ENCODE measurements around the gene NADK.

The NADK gene

GRCh38 chr1:1783320-1783719 lies 5.0 kb upstream of the NADK start:
- Histone ChIP-seq H3K36me3 (ENCODE audit: insufficient read depth, low read length) (peaks cover 39% of the 10 kb centered on the region), H3K27ac (ENCODE audit: low read depth, low read length) (no peak overlapping the region), H3K4me3 (ENCODE audit: low read depth in 1 of 2, low read length in 2 of 2) (no peak overlapping the region), H3K9ac (ENCODE audit: low read length) (no peak overlapping the region), H3K27me3 (ENCODE audit: control insufficient read depth in 1 of 2, insufficient read depth in 2 of 2, low read length in 2 of 2) (no peaks in the 10 kb centered on the region), H3K4me1 (ENCODE audit: insufficient read depth, low read length) (peaks cover 23% of the 10 kb centered on the region), H3K9me3 (ENCODE audit: low read length) (no peaks in the 10 kb centered on the region)

- Histone ChIP-seq H3K36me3 (ENCODE audit: insufficient read depth, low read length) (peaks cover 32% of the 10 kb centered on the region), H3K4me3 (ENCODE audit: low read depth in 1 of 2, low read length in 2 of 2) (peak overlapping the region in 1 of 2 donors; percentile 4), H3K9me3 (ENCODE audit: low read length) (no peaks in the 10 kb centered on the region), H3K27ac (ENCODE audit: low read depth, low read length) (no peak overlapping the region), H3K4me1 (ENCODE audit: insufficient read depth, low read length) (peaks cover 23% of the 10 kb centered on the region), H3K27me3 (ENCODE audit: control insufficient read depth in 1 of 2, insufficient read depth in 2 of 2, low read length in 2 of 2) (no peaks in the 10 kb centered on the region), H3K9ac (ENCODE audit: low read length) (no peak overlapping the region)
These were observed 4.3 kb upstream of the NADK start for GRCh38 chr1:1782399-1783221.

- H3K9ac ChIP-seq (ENCODE audit: low read length), result no peak overlapping the region
- H3K36me3 ChIP-seq (ENCODE audit: insufficient read depth, low read length), result peaks cover 21% of the 10 kb centered on the region
- no peak overlapping the region for H3K4me3 ChIP-seq (ENCODE audit: low read depth in 1 of 2, low read length in 2 of 2)
- peaks cover 31% of the 10 kb centered on the region for H3K4me1 ChIP-seq (ENCODE audit: insufficient read depth, low read length)
- H3K27ac ChIP-seq (ENCODE audit: low read depth, low read length), result no peak overlapping the region
- no peaks in the 10 kb centered on the region for H3K9me3 ChIP-seq (ENCODE audit: low read length)
- H3K27me3 ChIP-seq (ENCODE audit: control insufficient read depth in 1 of 2, insufficient read depth in 2 of 2, low read length in 2 of 2), result no peaks in the 10 kb centered on the region
These were observed 3.2 kb upstream of the NADK start for GRCh38 chr1:1781526-1781903.

- H3K9ac ChIP-seq (ENCODE audit: low read length), result no peak overlapping the region
- H3K36me3 ChIP-seq (ENCODE audit: insufficient read depth, low read length), result peaks cover 14% of the 10 kb centered on the region
- no peak overlapping the region for H3K4me3 ChIP-seq (ENCODE audit: low read depth in 1 of 2, low read length in 2 of 2)
- no peaks in the 10 kb centered on the region for H3K9me3 ChIP-seq (ENCODE audit: low read length)
- no peaks in the 10 kb centered on the region for H3K27me3 ChIP-seq (ENCODE audit: control insufficient read depth in 1 of 2, insufficient read depth in 2 of 2, low read length in 2 of 2)
- no peak overlapping the region for H3K27ac ChIP-seq (ENCODE audit: low read depth, low read length)
- H3K4me1 ChIP-seq (ENCODE audit: insufficient read depth, low read length), result peaks cover 37% of the 10 kb centered on the region
These were observed 2.6 kb upstream of the NADK start for GRCh38 chr1:1780598-1781525.

GRCh38 chr1:1779691-1780597 lies 1.7 kb upstream of the NADK start:
- H3K4me3 ChIP-seq (ENCODE audit: low read depth in 1 of 2, low read length in 2 of 2), result no peak overlapping the region

GRCh38 chr1:1779320-1779675 lies 1.0 kb upstream of the NADK start:
- no peak overlapping the region for H3K27ac ChIP-seq (ENCODE audit: low read depth, low read length)
- H3K36me3 ChIP-seq (ENCODE audit: insufficient read depth, low read length), result no peaks in the 10 kb centered on the region
- peaks cover 46% of the 10 kb centered on the region for H3K4me1 ChIP-seq (ENCODE audit: insufficient read depth, low read length)
- H3K9ac ChIP-seq (ENCODE audit: low read length), result no peak overlapping the region
- H3K9me3 ChIP-seq (ENCODE audit: low read length), result no peaks in the 10 kb centered on the region
- H3K4me3 ChIP-seq (ENCODE audit: low read depth in 1 of 2, low read length in 2 of 2), result peak overlapping the region; percentile 16 to 47
- no peaks in the 10 kb centered on the region for H3K27me3 ChIP-seq (ENCODE audit: control insufficient read depth in 1 of 2, insufficient read depth in 2 of 2, low read length in 2 of 2)

More at GRCh38 chr1:1779691-1780597, 1.7 kb upstream of the NADK start:
- H3K36me3 ChIP-seq (ENCODE audit: insufficient read depth, low read length), result peaks cover 5% of the 10 kb centered on the region
- no peak overlapping the region for H3K9ac ChIP-seq (ENCODE audit: low read length)
- peaks cover 46% of the 10 kb centered on the region for H3K4me1 ChIP-seq (ENCODE audit: insufficient read depth, low read length)
- no peak overlapping the region for H3K27ac ChIP-seq (ENCODE audit: low read depth, low read length)
- no peaks in the 10 kb centered on the region for H3K27me3 ChIP-seq (ENCODE audit: control insufficient read depth in 1 of 2, insufficient read depth in 2 of 2, low read length in 2 of 2)
- no peaks in the 10 kb centered on the region for H3K9me3 ChIP-seq (ENCODE audit: low read length)

- Histone ChIP-seq H3K27me3 (ENCODE audit: control insufficient read depth in 1 of 2, insufficient read depth in 2 of 2, low read length in 2 of 2) (no peaks in the 10 kb centered on the region), H3K4me3 (ENCODE audit: low read depth in 1 of 2, low read length in 2 of 2) (peak overlapping the region; percentile 45 to 47), H3K9me3 (ENCODE audit: low read length) (no peaks in the 10 kb centered on the region), H3K27ac (ENCODE audit: low read depth, low read length) (no peak overlapping the region), H3K9ac (ENCODE audit: low read length) (no peak overlapping the region), H3K36me3 (ENCODE audit: insufficient read depth, low read length) (no peaks in the 10 kb centered on the region), H3K4me1 (ENCODE audit: insufficient read depth, low read length) (peaks cover 46% of the 10 kb centered on the region)
These were observed 521 bp upstream of the NADK start for GRCh38 chr1:1778663-1779319.

GRCh38 chr1:1777583-1777899 lies 729 bp downstream of the NADK start:
- H3K9ac ChIP-seq (ENCODE audit: low read length), result peak overlapping the region; percentile 46
- H3K4me1 ChIP-seq (ENCODE audit: insufficient read depth, low read length), result peaks cover 43% of the 10 kb centered on the region
- no peaks in the 10 kb centered on the region for H3K27me3 ChIP-seq (ENCODE audit: control insufficient read depth in 1 of 2, insufficient read depth in 2 of 2, low read length in 2 of 2)
- no peaks in the 10 kb centered on the region for H3K36me3 ChIP-seq (ENCODE audit: insufficient read depth, low read length)
- peak overlapping the region; percentile 71 to 76 for H3K4me3 ChIP-seq (ENCODE audit: low read depth in 1 of 2, low read length in 2 of 2)
- no peaks in the 10 kb centered on the region for H3K9me3 ChIP-seq (ENCODE audit: low read length)
- H3K27ac ChIP-seq (ENCODE audit: low read depth, low read length), result peak overlapping the region; percentile 77

- H3K4me3 ChIP-seq (ENCODE audit: low read depth in 1 of 2, low read length in 2 of 2), result peak overlapping the region; percentile 71 to 76
- no peaks in the 10 kb centered on the region for H3K27me3 ChIP-seq (ENCODE audit: control insufficient read depth in 1 of 2, insufficient read depth in 2 of 2, low read length in 2 of 2)
- H3K9me3 ChIP-seq (ENCODE audit: low read length), result no peaks in the 10 kb centered on the region
- H3K4me1 ChIP-seq (ENCODE audit: insufficient read depth, low read length), result peaks cover 37% of the 10 kb centered on the region
- H3K27ac ChIP-seq (ENCODE audit: low read depth, low read length), result peak overlapping the region; percentile 77
- peak overlapping the region; percentile 46 for H3K9ac ChIP-seq (ENCODE audit: low read length)
- no peaks in the 10 kb centered on the region for H3K36me3 ChIP-seq (ENCODE audit: insufficient read depth, low read length)
These were observed 1.3 kb downstream of the NADK start for GRCh38 chr1:1776672-1777582.
